Measurements from ENCODE around the gene SLC9A9. TPM values are rescaled to one million over a fixed set of nuclear protein-coding genes. Genes with fewer than 3 reads are reported as not detected.
"Not testable (repeated sequence)": the region's sequence is repeated elsewhere in the genome, so short reads cannot be mapped to it uniquely, and the experiment has no call there.

Gene SLC9A9
- total RNA-seq, 1 donor from 2014 or later: 4.9 TPM

GRCh38 chr3:143875546-143875945, 27.3 kb upstream of the SLC9A9 start:
- H3K27ac ChIP-seq (replicated peaks): no peak overlapping the region
- no peaks in the 10 kb centered on the region for H3K27me3 ChIP-seq (ENCODE audit: low read depth)
- DNase-seq: no peak
- intact Hi-C loops (cut with micrococcal nuclease): no loop called here
- H3K9me3 ChIP-seq (replicated peaks): no peaks in the 10 kb centered on the region
- H3K36me3 ChIP-seq: no peaks in the 10 kb centered on the region
- no peak overlapping the region for H3K4me3 ChIP-seq
- H3K4me1 ChIP-seq: no peaks in the 10 kb centered on the region
- TF ChIP-seq, protein P1, sequence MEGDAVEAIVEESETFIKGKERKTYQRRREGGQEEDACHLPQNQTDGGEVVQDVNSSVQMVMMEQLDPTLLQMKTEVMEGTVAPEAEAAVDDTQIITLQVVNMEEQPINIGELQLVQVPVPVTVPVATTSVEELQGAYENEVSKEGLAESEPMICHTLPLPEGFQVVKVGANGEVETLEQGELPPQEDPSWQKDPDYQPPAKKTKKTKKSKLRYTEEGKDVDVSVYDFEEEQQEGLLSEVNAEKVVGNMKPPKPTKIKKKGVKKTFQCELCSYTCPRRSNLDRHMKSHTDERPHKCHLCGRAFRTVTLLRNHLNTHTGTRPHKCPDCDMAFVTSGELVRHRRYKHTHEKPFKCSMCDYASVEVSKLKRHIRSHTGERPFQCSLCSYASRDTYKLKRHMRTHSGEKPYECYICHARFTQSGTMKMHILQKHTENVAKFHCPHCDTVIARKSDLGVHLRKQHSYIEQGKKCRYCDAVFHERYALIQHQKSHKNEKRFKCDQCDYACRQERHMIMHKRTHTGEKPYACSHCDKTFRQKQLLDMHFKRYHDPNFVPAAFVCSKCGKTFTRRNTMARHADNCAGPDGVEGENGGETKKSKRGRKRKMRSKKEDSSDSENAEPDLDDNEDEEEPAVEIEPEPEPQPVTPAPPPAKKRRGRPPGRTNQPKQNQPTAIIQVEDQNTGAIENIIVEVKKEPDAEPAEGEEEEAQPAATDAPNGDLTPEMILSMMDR (IDR thresholded peaks at IDR 0.05; ENCODE audit: borderline replicate concordance): no peak

DNA sequence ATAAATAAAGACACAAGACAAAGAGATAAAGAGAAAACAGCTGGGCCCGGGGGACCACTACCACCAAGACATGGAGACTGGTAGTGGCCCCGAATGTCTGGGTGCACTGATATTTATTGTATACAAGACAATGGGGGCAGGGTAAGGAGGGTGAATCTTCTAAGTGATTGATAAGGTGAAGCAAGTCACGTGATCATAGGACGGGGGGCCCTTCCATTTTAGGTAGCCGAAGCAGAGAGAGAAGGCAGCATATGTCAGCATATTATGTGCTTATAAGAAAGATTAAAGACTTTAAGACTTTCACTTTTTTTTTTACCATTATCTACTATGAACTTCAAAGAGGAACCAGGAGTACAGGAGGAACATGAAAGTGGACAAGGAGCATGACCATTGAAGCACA, 25.3 kb upstream of the SLC9A9 start:
- intact Hi-C loops (cut with micrococcal nuclease): not testable (repeated sequence)

GRCh38 chr3:143865302-143865701, 17.0 kb upstream of the SLC9A9 start:
- DNase-seq: no peak
- H3K4me1 ChIP-seq: no peaks in the 10 kb centered on the region
- TF ChIP-seq, protein P1 (IDR thresholded peaks at IDR 0.05; ENCODE audit: borderline replicate concordance): no peak
- H3K9me3 ChIP-seq (replicated peaks): no peaks in the 10 kb centered on the region
- intact Hi-C loops (cut with micrococcal nuclease): no loop called here
- no peak overlapping the region for H3K27ac ChIP-seq (replicated peaks)
- no peaks in the 10 kb centered on the region for H3K36me3 ChIP-seq
- H3K4me3 ChIP-seq: no peak overlapping the region
- H3K27me3 ChIP-seq (ENCODE audit: low read depth): no peaks in the 10 kb centered on the region

More for the DNA sequence above, 25.3 kb upstream of the SLC9A9 start:
- not testable (repeated sequence) for H3K4me3 ChIP-seq; H3K27me3 ChIP-seq (ENCODE audit: low read depth); DNase-seq; H3K4me1 ChIP-seq; H3K36me3 ChIP-seq; H3K27ac ChIP-seq (replicated peaks); H3K9me3 ChIP-seq (replicated peaks)

DNA sequence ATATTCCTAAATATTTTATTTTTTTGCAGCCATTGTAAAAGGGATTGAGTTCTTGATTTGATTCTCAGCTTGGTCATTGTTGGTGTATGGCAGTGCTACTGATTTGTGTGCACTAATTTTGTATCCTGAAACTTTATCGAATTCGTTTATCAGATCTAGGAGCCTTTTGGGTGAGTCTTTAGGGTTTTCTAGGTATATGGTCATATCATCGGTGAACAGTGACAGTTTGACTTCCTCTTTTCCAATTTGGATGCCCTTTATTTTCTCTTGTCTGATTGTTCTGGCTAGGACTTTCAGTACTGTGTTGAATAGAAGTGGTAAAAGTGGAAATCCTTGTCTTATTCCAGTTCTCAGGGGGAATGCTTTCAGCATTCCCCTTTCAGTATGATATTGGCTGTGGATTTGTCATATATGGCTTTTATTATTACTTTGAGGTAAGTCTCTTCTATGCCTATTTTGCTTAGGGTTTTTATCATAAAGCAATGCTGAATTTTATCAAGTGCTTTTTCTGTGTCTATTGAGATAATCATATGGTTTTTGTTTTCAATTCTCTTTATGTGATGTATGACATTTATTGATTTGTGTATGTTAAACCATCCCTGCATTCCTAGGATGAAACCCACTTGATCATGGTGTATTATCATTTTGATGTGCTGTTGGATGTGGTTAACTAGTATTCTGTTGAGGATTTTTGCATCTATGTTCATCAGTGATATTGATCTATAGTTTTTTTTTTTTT, 11.4 kb upstream of the SLC9A9 start:
- no peak overlapping the region for H3K4me3 ChIP-seq
- H3K27ac ChIP-seq (replicated peaks): no peak overlapping the region
- H3K36me3 ChIP-seq: no peaks in the 10 kb centered on the region
- intact Hi-C loops (cut with micrococcal nuclease): no loop called here
- no peaks in the 10 kb centered on the region for H3K27me3 ChIP-seq (ENCODE audit: low read depth)
- TF ChIP-seq, protein P1 (IDR thresholded peaks at IDR 0.05; ENCODE audit: borderline replicate concordance): no peak
- no peak for DNase-seq
- H3K4me1 ChIP-seq: no peaks in the 10 kb centered on the region
- peaks cover 10% of the 10 kb centered on the region for H3K9me3 ChIP-seq (replicated peaks)

- no peaks in the 10 kb centered on the region for H3K27me3 ChIP-seq (ENCODE audit: low read depth)
- no peaks in the 10 kb centered on the region for H3K4me1 ChIP-seq
- intact Hi-C loops (cut with micrococcal nuclease): no loop called here
- H3K27ac ChIP-seq (replicated peaks): no peak overlapping the region
- DNase-seq: no peak
- no peak overlapping the region for H3K4me3 ChIP-seq
- no peaks in the 10 kb centered on the region for H3K36me3 ChIP-seq
- TF ChIP-seq, protein P1 (IDR thresholded peaks at IDR 0.05; ENCODE audit: borderline replicate concordance): no peak
- H3K9me3 ChIP-seq (replicated peaks): peaks cover 10% of the 10 kb centered on the region
Observed at GRCh38 chr3:143856252-143856970, 8.1 kb upstream of the SLC9A9 start.

GRCh38 chr3:143855183-143855582, 6.9 kb upstream of the SLC9A9 start:
- H3K36me3 ChIP-seq: no peaks in the 10 kb centered on the region
- H3K27me3 ChIP-seq (ENCODE audit: low read depth): no peaks in the 10 kb centered on the region
- H3K9me3 ChIP-seq (replicated peaks): peaks cover 10% of the 10 kb centered on the region
- H3K4me3 ChIP-seq: no peak overlapping the region
- no peaks in the 10 kb centered on the region for H3K4me1 ChIP-seq
- no peak overlapping the region for H3K27ac ChIP-seq (replicated peaks)
- intact Hi-C loops (cut with micrococcal nuclease): no loop called here
- no peak for DNase-seq
- TF ChIP-seq, protein P1 (IDR thresholded peaks at IDR 0.05; ENCODE audit: borderline replicate concordance): no peak

Data from left ventricle myocardium inferior (tissue), 1 donor.